GM12878 (cell line): Measurements from ENCODE around the gene SDCCAG8. TPM values are rescaled to one million over a fixed set of nuclear protein-coding genes. Genes with fewer than 3 reads are reported as not detected.

Experiments
- ATAC-seq: fragments of 200-7000 bp; cut with Tn5 transposase; 3 replicates; pipeline ENCODE4 v1.9.1; 2020; ENCODE audit warnings: mild to moderate bottlenecking, moderate library complexity
- BruUV-seq: library from RNA; stranded (reverse); fragments of 400-500 nt; replicated peaks from 2 replicates; lab custom pipeline; 2021; lab: Mats Ljungman, UMichigan
- CTCF ChIA-PET: fragments of 300-600 bp; sonication (Branson Sonifier 250); formaldehyde crosslinking; extraction: SDS; loops from one replicate; lab custom pipeline; 2021; ENCODE audit warnings: inconsistent platforms; lab: Yijun Ruan, JAX
- POLR2A ChIA-PET: fragments of 350-600 bp; formaldehyde crosslinking; extraction: SDS; loops from one replicate; lab custom pipeline; 2021; ENCODE audit warnings: inconsistent platforms; lab: Charles Lee
- RAD21 ChIA-PET: fragments of 300-600 bp; sonication (Branson Sonifier 250); formaldehyde crosslinking; loops from one replicate; lab custom pipeline; 2023; ENCODE audit warnings: antibody characterized with exemption; ENCODE audit not compliant: unreplicated experiment; lab: Charles Lee
- SMC1A ChIA-PET: fragments of 300-600 bp; sonication (Branson Sonifier 250); formaldehyde crosslinking; loops from one replicate; lab custom pipeline; 2023; ENCODE audit not compliant: unreplicated experiment, uncharacterized antibody; lab: Charles Lee
- DNase-seq: peaks from one replicate; pipeline ENCODE4 v3.0.0-alpha.2; 2011; ENCODE audit warnings: low read depth, low spot score
- FAIRE-seq: peaks from 3 replicates; lab custom pipeline; 2011; peaks lifted over from hg19 to GRCh38; lab: Jason Lieb, UNC
- H2AFZ ChIP-seq: 2 replicates; pipeline ENCODE4 v1.6.0; 2011; ENCODE audit warnings: low read depth, low read length, control low read depth; ENCODE audit not compliant: control insufficient read depth
- H3K27ac ChIP-seq: 2 replicates; pipeline ENCODE4 v1.5.1; 2011; ENCODE audit warnings: control low read depth; ENCODE audit not compliant: control insufficient read depth, insufficient read depth
- H3K27me3 ChIP-seq, 2 experiments: replicated peaks in 1 of 2; 2 replicates each; pipeline versions ENCODE4 v1.6.0 to v1.6.1; 2011; ENCODE audit warnings: low read length in 1 of 2; ENCODE audit not compliant: control insufficient read depth in 2 of 2, insufficient read depth in 2 of 2
- H3K36me3 ChIP-seq, 2 experiments: 2 replicates each; pipeline ENCODE4 v1.5.1; 2011; ENCODE audit warnings: low read length in 1 of 2; ENCODE audit not compliant: control insufficient read depth in 2 of 2, insufficient read depth in 2 of 2
- H3K4me1 ChIP-seq: 2 replicates; pipeline ENCODE4 v1.6.1; 2011; ENCODE audit warnings: mild to moderate bottlenecking, low read length, moderate library complexity, mixed read lengths; ENCODE audit not compliant: control insufficient read depth, insufficient read depth
- H3K4me2 ChIP-seq: 2 replicates; pipeline ENCODE4 v1.6.0; 2011; ENCODE audit warnings: control low read depth; ENCODE audit not compliant: control insufficient read depth, insufficient read depth
- H3K4me3 ChIP-seq: fragments of 200-600 bp; sonication (generic); 2 replicates; pipeline ENCODE4 v1.5.1; 2016
- H3K79me2 ChIP-seq: 2 replicates; pipeline ENCODE4 v1.6.0; 2011; ENCODE audit warnings: low read length; ENCODE audit not compliant: control insufficient read depth, insufficient read depth
- H3K9ac ChIP-seq: 2 replicates; pipeline ENCODE4 v1.8.0; 2011; ENCODE audit warnings: low read length, control low read depth, mixed read lengths; ENCODE audit not compliant: control insufficient read depth, insufficient read depth
- H3K9me3 ChIP-seq: replicated peaks from 3 replicates; pipeline ENCODE4 v1.5.1; 2011; ENCODE audit warnings: mild to moderate bottlenecking, low read length; ENCODE audit not compliant: control insufficient read depth, insufficient read depth
- H4K20me1 ChIP-seq: 2 replicates; pipeline ENCODE4 v1.6.0; 2011; ENCODE audit not compliant: control insufficient read depth, insufficient read depth
- HDAC2 ChIP-seq: fragments of 200-600 bp; sonication (generic); IDR thresholded peaks from 2 replicates; pipeline ENCODE4 v1.6.1; 2017
- IRF5 ChIP-seq: fragments of 450-650 bp; IDR thresholded peaks from 2 replicates; pipeline ENCODE4 v1.6.1; 2017; ENCODE audit warnings: borderline replicate concordance
- KAT2A ChIP-seq: conservative IDR thresholded peaks from 2 replicates; pipeline ENCODE4 v1.6.1; 2011; ENCODE audit warnings: low read depth, low read length; ENCODE audit not compliant: control insufficient read depth
- NKRF ChIP-seq: fragments of 450-650 bp; conservative IDR thresholded peaks from 2 replicates; pipeline ENCODE4 v1.6.1; 2017; ENCODE audit warnings: mild to moderate bottlenecking, moderate library complexity
- PBX3 ChIP-seq: IDR thresholded peaks from 2 replicates; pipeline ENCODE4 v1.6.1; 2011; ENCODE audit warnings: mild to moderate bottlenecking, low read depth, low read length, moderate library complexity; ENCODE audit not compliant: insufficient replicate concordance
- SMAD5 ChIP-seq: IDR thresholded peaks from 2 replicates; pipeline ENCODE4 v1.6.1; 2016; ENCODE audit warnings: antibody characterized with exemption, low read depth
- WGBS: methylation state at CpG from one replicate; pipeline ENCODE4 v1.1.6; 2016; ENCODE audit warnings: low lambda C conversion rate; ENCODE audit not compliant: insufficient replicate concordance, insufficient coverage; ENCODE audit errors: missing lambda C conversion rate; 5-methylcytosine and 5-hydroxymethylcytosine counted together
- in situ Hi-C: fragments of 300-500 bp; cut with MboI; formaldehyde crosslinking; loops from 9 replicates; pipeline ENCODE4 v1.14.3; 2018; ENCODE audit warnings: mixed read lengths
- intact Hi-C: fragments of 100-400 bp; cut with micrococcal nuclease; formaldehyde crosslinking; loops from one replicate; pipeline ENCODE4 v1.14.2; 2022; ENCODE audit not compliant: unreplicated experiment
- polyA plus RNA-seq, 11 experiments: library from polyadenylated mRNA; depleted of rRNA in 4 of 11; unstranded in 6 of 11; stranded (reverse) in 5 of 11; fragments of >200 nt; fragmentation: Nextera tagmentation in 4 of 11; fragmentation: Illumina TruSeq in 1 of 11; extraction: Ambion mirVana in 4 of 11; extraction: Trizol in 1 of 11; gene quantifications; 1 replicate in 1 of 11; 2 replicates in 10 of 11; pipeline versions ENCODE4 v1.2.1 to v1.2.3, GENCODE V29; 2011 to 2016; ENCODE audit warnings: inconsistent platforms in 2 of 11, missing spikeins in 2 of 11, low read depth in 1 of 11
- total RNA-seq, 4 experiments: library from RNA; depleted of rRNA in 3 of 4; stranded (reverse); fragments of >200 nt in 3 of 4; fragmentation: Illumina TruSeq in 1 of 4; extraction: Trizol in 1 of 4; gene quantifications; 2 replicates each; pipeline versions ENCODE4 v1.2.1 to v1.2.3, GENCODE V29; 2013 to 2021

The SDCCAG8 gene
- total and polyA plus RNA-seq, 10 of the 15 experiments (the other 5 are each of a cell fraction or from before 2014, with no cell fraction given), result 15.0 to 25.6 (median 20.6) TPM

DNA sequence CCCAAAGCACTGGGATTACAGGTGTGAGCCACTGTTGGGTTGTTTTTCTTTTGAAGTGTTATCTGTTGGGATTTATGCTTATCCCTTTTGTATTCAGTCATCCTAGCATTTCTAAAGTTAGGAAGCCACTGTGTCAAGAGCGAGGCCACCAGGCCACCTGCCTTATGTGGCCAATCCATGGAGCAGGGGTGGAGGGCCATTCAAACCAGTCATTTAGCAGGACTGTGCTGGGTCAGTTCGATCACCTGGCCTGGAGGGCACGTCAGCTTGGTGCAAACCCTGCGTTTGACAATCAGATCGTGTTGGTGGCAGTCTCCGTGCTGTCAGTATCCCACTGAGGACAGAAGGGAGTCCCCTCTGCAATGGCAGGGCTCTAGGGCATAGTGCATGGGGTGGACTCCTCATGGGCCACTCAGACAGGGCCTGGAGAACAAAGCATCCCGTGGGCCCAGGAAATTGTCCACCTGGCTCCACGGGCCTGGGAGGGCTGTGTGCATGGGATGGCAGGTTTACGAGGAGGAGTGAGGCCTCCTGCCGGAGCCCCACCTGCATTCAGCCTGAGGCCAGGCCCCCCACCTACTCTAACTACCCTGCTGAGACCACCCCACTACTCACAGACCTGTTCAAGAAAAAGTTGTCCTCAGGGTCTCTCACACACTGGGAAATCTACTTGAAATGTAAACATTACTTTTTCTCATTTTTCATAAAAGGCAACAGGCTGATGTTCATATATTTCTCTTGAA, 242.3 kb downstream of the SDCCAG8 start:
- POLR2A ChIA-PET, result no interaction called here
- no peak overlapping the region for H3K27ac ChIP-seq
- RAD21 ChIA-PET, result no interaction called here

More for the DNA sequence above, 242.3 kb downstream of the SDCCAG8 start:
- no peak for FAIRE-seq
- H3K36me3 ChIP-seq, result no peaks in the 10 kb centered on the region; a peak in 1 of 4 replicates
- no peak overlapping the region for H3K4me3 ChIP-seq
- no peaks in the 10 kb centered on the region for H3K4me1 ChIP-seq
- in situ Hi-C loops, result no loop called here
- no peak overlapping the region for H3K4me2 ChIP-seq
- H3K27me3 ChIP-seq, result no peaks in the 10 kb centered on the region
- WGBS, result 96% methylated on average over 10 of the region's 10 CpGs
- ChIA-PET CTCF (no interaction called here), SMC1A (no interaction called here)
- no peak overlapping the region for H3K9ac ChIP-seq
- BruUV-seq, result no TSS peak
- H3K79me2 ChIP-seq, result no peaks in the 10 kb centered on the region
- TF ChIP-seq HDAC2 (no peak), PBX3 (no peak), SMAD5 (no peak), KAT2A (no peak), NKRF (no peak), IRF5 (no peak)
- no peak for DNase-seq
- intact Hi-C loops, result no loop called here
- no peak for ATAC-seq
- H4K20me1 ChIP-seq, result no peaks in the 10 kb centered on the region
- H2AFZ ChIP-seq, result no peak overlapping the region
- H3K9me3 ChIP-seq, result no peaks in the 10 kb centered on the region
